ENCODE data around the gene FAM53A. TPM values are rescaled to one million over a fixed set of nuclear protein-coding genes. Genes with fewer than 3 reads are reported as not detected.

The FAM53A gene
- total RNA-seq, 1 experiment from 2014 or later = 1.6 TPM

DNA sequence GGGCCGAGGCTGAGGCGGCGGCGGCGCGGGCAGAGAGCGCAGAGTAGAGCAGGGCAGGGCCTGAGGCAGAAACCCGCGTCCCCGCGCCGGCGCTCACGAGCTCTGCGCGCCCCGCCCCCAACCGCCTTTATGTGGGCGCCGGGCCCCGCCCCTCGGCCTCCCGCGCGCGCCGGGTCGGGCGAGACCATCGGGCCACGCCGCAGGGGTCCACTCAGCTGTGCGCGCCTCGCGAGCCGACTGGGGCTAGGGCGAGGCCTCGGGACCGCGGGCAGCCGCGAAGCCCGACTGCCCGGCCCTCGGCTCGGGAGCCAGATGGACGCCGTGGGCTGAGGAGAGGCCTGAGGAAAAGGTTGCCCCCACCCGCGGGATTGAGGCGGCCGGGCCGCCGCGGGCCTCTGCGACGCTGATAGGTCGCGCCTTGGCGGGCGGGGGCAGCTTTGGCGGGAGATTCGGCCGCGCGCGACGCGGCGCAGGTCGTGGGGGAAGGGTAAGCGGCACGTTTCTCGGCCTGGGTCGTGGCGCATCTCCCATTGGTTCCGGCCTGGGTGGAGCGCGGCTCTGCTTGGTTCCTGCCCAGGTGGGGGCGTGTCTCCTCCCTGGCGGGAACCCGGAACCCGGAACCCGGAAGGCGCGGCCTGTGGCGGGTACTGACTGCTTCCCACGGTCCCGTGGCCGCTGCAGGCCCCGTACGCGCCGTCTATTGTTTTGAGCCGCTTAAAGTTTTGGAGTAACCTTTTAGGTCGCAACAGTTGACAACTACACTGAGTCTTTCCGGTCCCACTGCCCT lies 28.3 kb upstream of the FAM53A start, which contains the start of gene SLBP:
Gene SLBP (minus strand): TSS at position 104 of the 787 bp plus-strand sequence. CDS start 131 bp downstream, outside the sequence.
- BruUV-seq (replicated peaks) = no TSS peak
- H3K9me3 ChIP-seq (ENCODE audit: low read depth, low read length, poor library complexity, severe bottlenecking) = no peaks in the 10 kb centered on the region
- intact Hi-C loops (cut with micrococcal nuclease; ENCODE audit: unreplicated experiment) = no loop called here
- DNase-seq (ENCODE audit: low spot score) = peak; percentile 98
- peaks cover 31% of the 10 kb centered on the region for H3K36me3 ChIP-seq (ENCODE audit: insufficient read depth, low read length, poor library complexity, severe bottlenecking)
- H3K4me3 ChIP-seq (ENCODE audit: low read depth, low read length, poor library complexity, severe bottlenecking) = peak within 1 kb of the TSS; percentile 85
- H3K27me3 ChIP-seq (replicated peaks; ENCODE audit: insufficient read depth, low read depth, low read length, poor library complexity) = no peaks in the 10 kb centered on the region
- CTCF ChIA-PET = interaction anchor here (1.0 kb wide), 1 partner anchor 19 kb away, joined by 5 read pairs; no protein-coding TSS in a partner anchor
- POLR2A ChIA-PET (ENCODE audit: low non-redundant PET) = interaction anchor here (0.6 to 0.7 kb wide), 2 partner anchors 9 to 16 kb away, joined by 3 to 4 read pairs; partner anchors contain the start of genes TACC3 and TMEM129
- TF ChIP-seq, protein P1, sequence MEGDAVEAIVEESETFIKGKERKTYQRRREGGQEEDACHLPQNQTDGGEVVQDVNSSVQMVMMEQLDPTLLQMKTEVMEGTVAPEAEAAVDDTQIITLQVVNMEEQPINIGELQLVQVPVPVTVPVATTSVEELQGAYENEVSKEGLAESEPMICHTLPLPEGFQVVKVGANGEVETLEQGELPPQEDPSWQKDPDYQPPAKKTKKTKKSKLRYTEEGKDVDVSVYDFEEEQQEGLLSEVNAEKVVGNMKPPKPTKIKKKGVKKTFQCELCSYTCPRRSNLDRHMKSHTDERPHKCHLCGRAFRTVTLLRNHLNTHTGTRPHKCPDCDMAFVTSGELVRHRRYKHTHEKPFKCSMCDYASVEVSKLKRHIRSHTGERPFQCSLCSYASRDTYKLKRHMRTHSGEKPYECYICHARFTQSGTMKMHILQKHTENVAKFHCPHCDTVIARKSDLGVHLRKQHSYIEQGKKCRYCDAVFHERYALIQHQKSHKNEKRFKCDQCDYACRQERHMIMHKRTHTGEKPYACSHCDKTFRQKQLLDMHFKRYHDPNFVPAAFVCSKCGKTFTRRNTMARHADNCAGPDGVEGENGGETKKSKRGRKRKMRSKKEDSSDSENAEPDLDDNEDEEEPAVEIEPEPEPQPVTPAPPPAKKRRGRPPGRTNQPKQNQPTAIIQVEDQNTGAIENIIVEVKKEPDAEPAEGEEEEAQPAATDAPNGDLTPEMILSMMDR (conservative IDR thresholded peaks at IDR 0.05; ENCODE audit: low read depth, low read length) = no peak
- TF ChIP-seq EZH2 (IDR thresholded peaks at IDR 0.05; ENCODE audit: borderline replicate concordance, low read depth, low read length, poor library complexity, severe bottlenecking) = no peak
- peaks cover 24% of the 10 kb centered on the region for H3K4me1 ChIP-seq (ENCODE audit: insufficient read depth, low read length, poor library complexity, severe bottlenecking)
- H3K27ac ChIP-seq (ENCODE audit: low read depth, low read length, poor library complexity, severe bottlenecking) = peak within 1 kb of the TSS; percentile 100

DNA sequence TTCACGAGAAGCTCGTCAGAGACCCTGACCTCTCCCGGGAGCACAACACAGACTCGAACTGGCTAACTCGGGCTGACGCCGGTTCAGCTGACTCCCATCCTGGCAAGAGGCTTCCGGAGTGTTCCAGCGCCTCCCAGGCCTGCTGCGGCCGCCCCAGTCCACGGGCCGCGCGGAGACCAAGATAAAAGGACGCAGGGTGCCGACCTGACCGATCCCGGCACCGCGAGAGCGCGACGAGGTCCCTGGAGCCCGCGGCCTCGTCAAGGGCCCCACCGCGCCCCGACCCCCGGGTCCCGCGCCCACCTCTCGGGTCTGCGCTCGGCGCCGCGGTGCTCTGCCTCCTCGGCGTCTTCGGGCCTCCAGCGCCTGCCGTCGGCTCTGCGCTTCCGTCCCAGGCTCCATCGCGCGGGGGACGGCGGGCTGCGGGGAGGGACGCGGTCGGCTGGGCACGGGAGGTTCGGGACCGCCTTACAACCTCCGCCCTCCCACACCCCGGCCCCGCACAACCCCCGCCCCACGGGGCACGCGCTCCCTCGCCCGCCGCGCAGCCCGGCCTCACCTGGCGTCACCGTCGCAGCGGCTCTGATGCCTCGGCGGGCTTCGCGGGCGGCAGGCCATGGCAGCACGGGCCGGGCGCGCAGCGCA lies 27.6 kb upstream of the FAM53A start:
- BruUV-seq (replicated peaks) = no TSS peak
- TF ChIP-seq, protein P1 (conservative IDR thresholded peaks at IDR 0.05; ENCODE audit: low read depth, low read length) = no peak
- no peak for TF ChIP-seq EZH2 (IDR thresholded peaks at IDR 0.05; ENCODE audit: borderline replicate concordance, low read depth, low read length, poor library complexity, severe bottlenecking)
- CTCF ChIA-PET = interaction anchor here (1.0 kb wide), 1 partner anchor 18 kb away, joined by 5 read pairs; no protein-coding TSS in a partner anchor
- intact Hi-C loops (cut with micrococcal nuclease; ENCODE audit: unreplicated experiment) = no loop called here
- POLR2A ChIA-PET (ENCODE audit: low non-redundant PET) = interaction anchor here (0.6 to 0.7 kb wide), 2 partner anchors 9 to 15 kb away, joined by 3 to 4 read pairs; partner anchors contain the start of genes TACC3 and TMEM129
- Histone ChIP-seq H3K27me3 (replicated peaks; ENCODE audit: insufficient read depth, low read depth, low read length, poor library complexity) (no peaks in the 10 kb centered on the region), H3K4me1 (ENCODE audit: insufficient read depth, low read length, poor library complexity, severe bottlenecking) (peaks cover 24% of the 10 kb centered on the region), H3K4me3 (ENCODE audit: low read depth, low read length, poor library complexity, severe bottlenecking) (peak overlapping the region; percentile 85), H3K36me3 (ENCODE audit: insufficient read depth, low read length, poor library complexity, severe bottlenecking) (peaks cover 26% of the 10 kb centered on the region), H3K27ac (ENCODE audit: low read depth, low read length, poor library complexity, severe bottlenecking) (peak overlapping the region; percentile 100), H3K9me3 (ENCODE audit: low read depth, low read length, poor library complexity, severe bottlenecking) (no peaks in the 10 kb centered on the region)
- DNase-seq (ENCODE audit: low spot score) = peak; percentile 42

DNA sequence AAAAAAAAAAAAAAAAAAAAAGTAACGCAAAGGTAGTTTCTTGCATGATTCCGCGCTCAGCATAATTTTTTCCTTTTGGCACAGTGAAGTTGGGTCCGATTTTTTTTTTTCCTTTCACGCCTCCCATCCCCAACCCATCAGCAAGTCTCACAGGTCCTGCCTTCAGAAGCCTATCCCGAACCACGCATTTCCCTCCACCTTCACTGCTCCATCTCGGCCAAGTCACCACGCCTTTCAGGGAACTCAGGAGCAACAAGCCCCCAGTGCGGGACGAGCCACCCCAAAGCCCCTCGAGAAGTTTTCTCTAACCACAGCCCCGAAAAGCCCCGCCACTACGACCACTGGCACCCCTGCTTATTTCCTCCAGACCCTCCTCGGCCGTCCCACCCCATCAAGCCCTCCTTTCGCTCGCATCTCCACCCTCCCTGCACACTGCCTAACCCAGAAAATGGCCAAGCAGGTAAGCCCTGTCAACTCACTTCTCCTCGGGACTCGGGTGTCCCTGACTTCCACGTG lies 27.0 kb upstream of the FAM53A start:
- intact Hi-C loops (cut with micrococcal nuclease; ENCODE audit: unreplicated experiment) = no loop called here
- Histone ChIP-seq H3K4me1 (ENCODE audit: insufficient read depth, low read length, poor library complexity, severe bottlenecking) (peaks cover 24% of the 10 kb centered on the region), H3K9me3 (ENCODE audit: low read depth, low read length, poor library complexity, severe bottlenecking) (no peaks in the 10 kb centered on the region), H3K27ac (ENCODE audit: low read depth, low read length, poor library complexity, severe bottlenecking) (peak overlapping the region; percentile 100), H3K27me3 (replicated peaks; ENCODE audit: insufficient read depth, low read depth, low read length, poor library complexity) (no peaks in the 10 kb centered on the region), H3K36me3 (ENCODE audit: insufficient read depth, low read length, poor library complexity, severe bottlenecking) (peaks cover 32% of the 10 kb centered on the region), H3K4me3 (ENCODE audit: low read depth, low read length, poor library complexity, severe bottlenecking) (peak overlapping the region; percentile 85)
- no peak for DNase-seq (ENCODE audit: low spot score)
- ChIA-PET POLR2A (ENCODE audit: low non-redundant PET) (no interaction called here), CTCF (no interaction called here)
- TF ChIP-seq, protein P1 (conservative IDR thresholded peaks at IDR 0.05; ENCODE audit: low read depth, low read length) = no peak
- no peak for TF ChIP-seq EZH2 (IDR thresholded peaks at IDR 0.05; ENCODE audit: borderline replicate concordance, low read depth, low read length, poor library complexity, severe bottlenecking)
- no TSS peak for BruUV-seq (replicated peaks)
